Peyer's patch (tissue), 4 donors: ENCODE measurements around the gene WTIP.

Experiments
- POLR2A ChIP-seq, 2 donors: fragments of 450-650 bp; IDR thresholded peaks; one replicate each; pipeline ENCODE4 v1.5.1; 2017; ENCODE audit warnings: antibody characterized with exemption in 2 of 2, mild to moderate bottlenecking in 2 of 2, moderate library complexity in 2 of 2
- TF ChIP-seq, protein P1 (sequence below), 6 experiments: fragments of 450-650 bp in 4 of 6; fragments of 200-600 bp in 2 of 6; sonication (generic) in 1 of 6; IDR thresholded peaks; one replicate each; pipeline ENCODE4 v1.5.1; 2017 to 2019; ENCODE audit warnings: antibody characterized with exemption in 6 of 6, mild to moderate bottlenecking in 3 of 6, moderate library complexity in 1 of 6

DNA sequence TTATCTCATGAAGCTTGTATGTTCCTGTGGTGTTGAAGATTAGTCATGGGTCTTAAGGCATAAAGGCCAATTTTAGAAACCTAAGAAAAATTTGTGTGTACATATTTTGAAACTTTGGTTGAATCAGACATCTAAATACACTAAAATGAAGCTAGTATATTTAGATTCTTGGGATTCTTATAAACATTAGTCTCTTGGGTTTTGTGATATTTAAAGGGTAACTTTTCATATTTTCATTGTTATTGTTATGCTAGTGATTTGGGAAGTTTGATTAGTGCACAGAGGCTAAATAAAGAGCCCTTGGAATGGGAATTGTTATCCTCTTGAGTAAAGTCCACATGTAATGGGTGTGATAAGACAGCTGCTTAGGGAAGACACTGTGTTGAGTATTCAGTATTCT is 28.8 kb upstream of the WTIP start:
- TF ChIP-seq, protein P1, sequence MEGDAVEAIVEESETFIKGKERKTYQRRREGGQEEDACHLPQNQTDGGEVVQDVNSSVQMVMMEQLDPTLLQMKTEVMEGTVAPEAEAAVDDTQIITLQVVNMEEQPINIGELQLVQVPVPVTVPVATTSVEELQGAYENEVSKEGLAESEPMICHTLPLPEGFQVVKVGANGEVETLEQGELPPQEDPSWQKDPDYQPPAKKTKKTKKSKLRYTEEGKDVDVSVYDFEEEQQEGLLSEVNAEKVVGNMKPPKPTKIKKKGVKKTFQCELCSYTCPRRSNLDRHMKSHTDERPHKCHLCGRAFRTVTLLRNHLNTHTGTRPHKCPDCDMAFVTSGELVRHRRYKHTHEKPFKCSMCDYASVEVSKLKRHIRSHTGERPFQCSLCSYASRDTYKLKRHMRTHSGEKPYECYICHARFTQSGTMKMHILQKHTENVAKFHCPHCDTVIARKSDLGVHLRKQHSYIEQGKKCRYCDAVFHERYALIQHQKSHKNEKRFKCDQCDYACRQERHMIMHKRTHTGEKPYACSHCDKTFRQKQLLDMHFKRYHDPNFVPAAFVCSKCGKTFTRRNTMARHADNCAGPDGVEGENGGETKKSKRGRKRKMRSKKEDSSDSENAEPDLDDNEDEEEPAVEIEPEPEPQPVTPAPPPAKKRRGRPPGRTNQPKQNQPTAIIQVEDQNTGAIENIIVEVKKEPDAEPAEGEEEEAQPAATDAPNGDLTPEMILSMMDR (IDR thresholded peaks at IDR 0.05), result no peak
- TF ChIP-seq POLR2A (IDR thresholded peaks at IDR 0.05), result no peak
